T-helper 17 cell (primary cell): ENCODE measurements around the gene LCLAT1. TPM values are rescaled to one million over a fixed set of nuclear protein-coding genes. Genes with fewer than 3 reads are reported as not detected.

ENCODE experiments used
- ATAC-seq: fragments of 150-1000 bp; cut with Tn5 transposase; 2 replicates; pipeline ENCODE4 v1.10.0; 2021; ENCODE audit warnings: mild to moderate bottlenecking, moderate library complexity
- DNase-seq, 3 donors: peaks; one replicate each; pipeline versions ENCODE4 v3.0.0 to v3.0.0-alpha.2; 2020 to 2021
- H3K9me3 ChIP-seq: one replicate; pipeline ENCODE4 v1.7.0; 2013; ENCODE audit warnings: low read length, mild to moderate bottlenecking; ENCODE audit not compliant: control insufficient read depth, poor library complexity, severe bottlenecking
- H3K27ac Mint-ChIP-seq: one replicate; pipeline ENCODE4 v1.8.0; 2022; ENCODE audit warnings: mild to moderate bottlenecking, moderate library complexity, mixed read lengths
- H3K27me3 Mint-ChIP-seq: one replicate; pipeline ENCODE4 v1.8.0; 2022; ENCODE audit warnings: mixed read lengths
- H3K36me3 Mint-ChIP-seq: one replicate; pipeline ENCODE4 v1.8.0; 2022; ENCODE audit warnings: low read depth, mixed read lengths
- H3K4me1 Mint-ChIP-seq: one replicate; pipeline ENCODE4 v1.8.0; 2022; ENCODE audit warnings: mild to moderate bottlenecking, mixed read lengths
- H3K4me3 Mint-ChIP-seq: one replicate; pipeline ENCODE4 v1.8.0; 2022; ENCODE audit warnings: mild to moderate bottlenecking, moderate library complexity, mixed read lengths
- total RNA-seq, 4 donors: library from RNA in 2 of 4; stranded (reverse) in 2 of 4; gene quantifications; one replicate each; pipeline ENCODE4 v1.2.3 and lab custom pipeline; 2022 to 2026

LCLAT1 gene
- total RNA-seq, 2 donors from 2014 or later, result 6.7 to 18.2 TPM

GRCh38 chr2:30683236-30683956 is 236.3 kb downstream of the LCLAT1 start:
- H3K4me3 Mint-ChIP-seq, result no peak overlapping the region
- ATAC-seq, result no peak
- peaks cover 2% of the 10 kb centered on the region for H3K4me1 Mint-ChIP-seq
- H3K27ac Mint-ChIP-seq, result no peak overlapping the region
- peaks cover 5% of the 10 kb centered on the region for H3K27me3 Mint-ChIP-seq
- DNase-seq, result no peak
- H3K36me3 Mint-ChIP-seq, result no peaks in the 10 kb centered on the region
- no peaks in the 10 kb centered on the region for H3K9me3 ChIP-seq

DNA sequence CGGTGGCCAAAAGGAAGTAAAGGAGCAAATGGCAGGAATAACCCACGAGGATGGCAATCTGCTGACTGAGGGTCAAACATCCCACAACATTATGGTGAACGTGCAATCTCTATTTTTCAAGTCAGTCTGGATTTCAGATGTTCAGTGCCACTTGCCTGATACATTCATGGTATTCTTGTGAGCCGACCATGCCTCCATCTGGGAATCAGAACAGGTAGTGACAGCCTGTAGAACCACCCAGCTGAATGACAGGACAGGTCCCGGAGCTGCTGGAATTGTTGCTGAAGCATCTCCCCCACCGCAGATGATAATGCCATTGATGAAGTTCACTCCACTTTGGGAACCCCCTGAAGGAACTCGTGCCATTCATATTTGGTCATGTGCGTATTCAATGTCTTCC is 237.0 kb downstream of the LCLAT1 start:
- Mint-ChIP-seq H3K36me3 (no peaks in the 10 kb centered on the region), H3K27ac (no peak overlapping the region), H3K27me3 (peaks cover 5% of the 10 kb centered on the region), H3K4me3 (no peak overlapping the region), H3K4me1 (peaks cover 2% of the 10 kb centered on the region)
- ATAC-seq, result no peak
- no peaks in the 10 kb centered on the region for H3K9me3 ChIP-seq
- no peak for DNase-seq

DNA sequence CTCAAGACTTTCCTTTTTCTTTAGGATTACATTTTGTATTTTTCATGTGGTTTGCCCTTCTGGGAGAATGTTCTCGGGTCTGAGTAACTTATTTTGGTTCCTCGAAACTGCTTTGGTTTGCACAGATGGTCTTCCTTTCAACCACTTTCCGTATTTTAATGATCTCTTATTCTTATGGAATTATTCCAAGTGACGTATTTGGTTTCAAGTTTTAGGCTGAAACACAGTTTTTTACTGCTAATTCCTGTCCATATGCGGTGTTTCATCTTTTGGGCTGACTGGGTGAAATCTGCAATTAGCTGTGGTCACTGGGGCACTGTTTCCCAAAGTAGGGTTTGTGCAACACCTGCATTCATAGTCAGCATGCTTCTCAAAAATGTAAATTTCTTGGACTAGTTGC is 237.5 kb downstream of the LCLAT1 start:
- Mint-ChIP-seq H3K27ac (no peak overlapping the region), H3K36me3 (no peaks in the 10 kb centered on the region), H3K27me3 (peaks cover 5% of the 10 kb centered on the region), H3K4me1 (no peaks in the 10 kb centered on the region), H3K4me3 (no peak overlapping the region)
- ATAC-seq (no peak), DNase-seq (no peak)
- H3K9me3 ChIP-seq, result no peaks in the 10 kb centered on the region

DNA sequence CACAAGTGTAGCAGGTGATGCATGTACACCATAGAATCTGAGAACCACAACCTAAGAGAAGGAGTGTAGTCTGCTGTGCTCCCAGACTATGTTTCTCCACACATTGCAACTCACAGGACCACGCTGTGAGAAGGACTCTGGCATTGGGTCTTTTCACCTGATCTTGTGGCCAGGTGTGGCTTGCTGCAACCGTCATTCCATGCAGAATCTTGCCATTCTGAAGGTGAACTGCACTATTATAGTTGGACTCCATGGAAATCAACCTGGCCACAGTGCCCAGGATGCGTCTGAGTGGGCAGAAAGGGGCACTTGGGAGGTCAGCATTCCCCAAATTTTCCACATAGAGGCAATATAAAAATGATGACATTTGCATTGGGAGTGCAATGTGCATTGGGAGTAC is 237.9 kb downstream of the LCLAT1 start:
- H3K27ac Mint-ChIP-seq, result no peak overlapping the region
- H3K36me3 Mint-ChIP-seq, result no peaks in the 10 kb centered on the region
- H3K9me3 ChIP-seq, result no peaks in the 10 kb centered on the region
- DNase-seq (no peak), ATAC-seq (no peak)
- no peaks in the 10 kb centered on the region for H3K4me1 Mint-ChIP-seq
- peaks cover 5% of the 10 kb centered on the region for H3K27me3 Mint-ChIP-seq
- no peak overlapping the region for H3K4me3 Mint-ChIP-seq

DNA sequence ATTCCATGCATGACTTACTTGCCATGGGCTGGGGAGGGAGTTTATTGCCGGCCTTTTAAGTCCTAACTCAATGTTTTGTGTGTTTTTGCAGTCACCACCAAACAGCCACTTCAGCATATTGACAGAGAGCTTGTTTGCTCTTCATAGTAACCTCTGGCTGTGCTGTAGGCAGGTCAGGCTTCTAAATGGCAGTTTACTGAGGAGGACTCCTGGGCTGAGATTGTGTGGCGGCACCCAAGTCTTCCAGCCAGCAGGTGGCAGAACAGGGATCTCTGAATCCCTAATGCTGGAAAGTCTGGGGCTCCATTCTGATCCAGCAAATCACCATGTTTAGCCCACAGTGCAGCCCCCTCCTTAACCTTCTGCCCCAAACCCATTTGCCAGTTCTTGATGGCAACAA is 239.0 kb downstream of the LCLAT1 start:
- no peak for ATAC-seq
- peaks cover 5% of the 10 kb centered on the region for H3K27me3 Mint-ChIP-seq
- no peaks in the 10 kb centered on the region for H3K36me3 Mint-ChIP-seq
- H3K4me1 Mint-ChIP-seq, result no peaks in the 10 kb centered on the region
- DNase-seq, result no peak
- no peak overlapping the region for H3K4me3 Mint-ChIP-seq
- no peak overlapping the region for H3K27ac Mint-ChIP-seq
- no peaks in the 10 kb centered on the region for H3K9me3 ChIP-seq

DNA sequence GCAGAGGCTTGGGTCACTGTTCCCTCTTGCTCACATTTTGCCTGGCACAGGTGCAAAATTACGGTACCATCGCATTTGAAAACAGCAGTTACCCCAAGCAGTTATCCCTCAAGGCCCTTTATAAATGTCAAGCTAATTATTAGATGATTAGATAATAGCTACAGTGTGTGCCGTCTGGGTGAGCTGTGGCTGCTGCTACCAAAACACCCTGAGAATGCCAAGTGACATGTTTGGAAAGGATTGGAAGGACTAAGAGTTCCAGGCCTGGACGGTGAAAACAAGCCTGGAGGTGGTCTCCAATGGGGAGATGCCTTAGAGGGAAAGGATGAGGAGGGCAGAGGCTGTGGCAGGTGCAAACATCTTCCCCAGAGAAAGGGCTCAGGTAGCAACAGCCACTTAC is 239.6 kb downstream of the LCLAT1 start:
- Mint-ChIP-seq H3K4me3 (no peak overlapping the region), H3K36me3 (no peaks in the 10 kb centered on the region), H3K4me1 (no peaks in the 10 kb centered on the region), H3K27me3 (peaks cover 5% of the 10 kb centered on the region), H3K27ac (no peak overlapping the region)
- no peak for ATAC-seq
- H3K9me3 ChIP-seq, result no peaks in the 10 kb centered on the region
- DNase-seq, result no peak

DNA sequence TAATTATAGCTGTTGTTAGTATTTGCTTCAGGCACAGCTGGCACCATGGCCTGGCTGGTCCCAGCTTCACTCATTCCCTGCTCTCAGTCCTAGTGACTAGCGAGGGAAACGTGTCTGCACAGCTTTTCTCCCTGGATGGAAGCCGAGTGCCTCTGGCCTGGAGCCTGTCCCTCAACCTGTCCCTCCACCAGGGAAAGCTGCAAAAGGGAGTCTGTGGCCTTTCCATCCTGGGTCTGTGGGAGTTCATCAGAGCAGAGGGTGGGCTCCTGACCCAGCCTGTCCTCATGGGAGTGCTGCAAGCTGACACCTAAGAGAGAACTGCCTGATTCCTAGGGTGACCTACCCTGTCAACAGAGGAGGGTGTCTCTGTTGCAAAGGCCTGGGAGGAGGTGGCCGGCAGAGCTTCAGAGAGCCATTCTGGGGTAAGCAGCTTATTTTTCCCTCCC is 241.9 kb downstream of the LCLAT1 start:
- no peak overlapping the region for H3K27ac Mint-ChIP-seq
- ATAC-seq (no peak), DNase-seq (no peak)
- no peaks in the 10 kb centered on the region for H3K27me3 Mint-ChIP-seq
- H3K4me1 Mint-ChIP-seq, result peaks cover 3% of the 10 kb centered on the region
- H3K4me3 Mint-ChIP-seq, result no peak overlapping the region
- no peaks in the 10 kb centered on the region for H3K36me3 Mint-ChIP-seq
- H3K9me3 ChIP-seq, result no peaks in the 10 kb centered on the region

GRCh38 chr2:30689496-30690125 is 242.6 kb downstream of the LCLAT1 start:
- H3K27me3 Mint-ChIP-seq, result peaks cover 3% of the 10 kb centered on the region
- H3K4me3 Mint-ChIP-seq, result no peak overlapping the region
- H3K36me3 Mint-ChIP-seq, result no peaks in the 10 kb centered on the region
- ATAC-seq (no peak), DNase-seq (no peak)
- peaks cover 3% of the 10 kb centered on the region for H3K4me1 Mint-ChIP-seq
- H3K9me3 ChIP-seq, result no peaks in the 10 kb centered on the region
- H3K27ac Mint-ChIP-seq, result no peak overlapping the region

- Mint-ChIP-seq H3K27me3 (peaks cover 8% of the 10 kb centered on the region), H3K4me1 (peaks cover 3% of the 10 kb centered on the region), H3K27ac (no peak overlapping the region), H3K4me3 (no peak overlapping the region), H3K36me3 (peaks cover 2% of the 10 kb centered on the region)
- DNase-seq, result no peak
- ATAC-seq, result no peak
- H3K9me3 ChIP-seq, result no peaks in the 10 kb centered on the region
Observed at GRCh38 chr2:30690126-30690561, 243.1 kb downstream of the LCLAT1 start.

GRCh38 chr2:30691091-30691947 is 244.3 kb downstream of the LCLAT1 start:
- no peaks in the 10 kb centered on the region for H3K9me3 ChIP-seq
- peaks cover 3% of the 10 kb centered on the region for H3K4me1 Mint-ChIP-seq
- no peak overlapping the region for H3K4me3 Mint-ChIP-seq
- H3K36me3 Mint-ChIP-seq, result peaks cover 2% of the 10 kb centered on the region
- DNase-seq (no peak), ATAC-seq (no peak)
- peaks cover 19% of the 10 kb centered on the region for H3K27me3 Mint-ChIP-seq
- H3K27ac Mint-ChIP-seq, result no peak overlapping the region

GRCh38 chr2:30691948-30692828 is 245.1 kb downstream of the LCLAT1 start:
- Mint-ChIP-seq H3K27ac (no peak overlapping the region), H3K27me3 (peaks cover 19% of the 10 kb centered on the region), H3K4me3 (no peak overlapping the region), H3K4me1 (peaks cover 3% of the 10 kb centered on the region), H3K36me3 (peaks cover 2% of the 10 kb centered on the region)
- H3K9me3 ChIP-seq, result no peaks in the 10 kb centered on the region
- DNase-seq, result no peak
- ATAC-seq, result no peak

- DNase-seq (no peak), ATAC-seq (no peak)
- no peaks in the 10 kb centered on the region for H3K9me3 ChIP-seq
- no peak overlapping the region for H3K4me3 Mint-ChIP-seq
- peaks cover 19% of the 10 kb centered on the region for H3K27me3 Mint-ChIP-seq
- peaks cover 2% of the 10 kb centered on the region for H3K36me3 Mint-ChIP-seq
- no peak overlapping the region for H3K27ac Mint-ChIP-seq
- peaks cover 3% of the 10 kb centered on the region for H3K4me1 Mint-ChIP-seq
Observed at GRCh38 chr2:30692829-30693275, 245.8 kb downstream of the LCLAT1 start.
